NCI-H510A (cell line): ENCODE measurements around the gene POLA2.

Experiments
- DNase-seq: peaks from one replicate; lab custom pipeline; 2025; lab: John Stamatoyannopoulos, UW

The POLA2 gene

DNA sequence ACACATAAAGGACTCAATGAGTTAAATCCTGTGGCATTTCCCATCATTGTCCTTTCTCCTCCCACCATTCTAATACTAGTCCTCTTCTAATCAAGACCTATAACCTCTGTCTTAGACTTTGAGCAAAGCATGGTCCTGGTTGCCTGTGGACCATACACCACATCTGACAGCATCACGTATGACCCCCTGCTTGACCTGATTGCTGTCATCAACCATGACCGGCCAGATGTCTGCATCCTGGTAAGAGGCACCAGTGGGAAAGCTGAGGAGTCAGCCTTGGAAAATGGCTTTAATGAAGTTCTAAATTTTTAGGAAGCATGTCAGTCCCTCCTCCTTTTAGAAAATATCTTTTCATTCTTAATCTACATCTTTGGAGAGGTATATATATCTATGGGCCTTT lies 25.8 kb downstream of the POLA2 start:
- DNase-seq, result no peak

DNA sequence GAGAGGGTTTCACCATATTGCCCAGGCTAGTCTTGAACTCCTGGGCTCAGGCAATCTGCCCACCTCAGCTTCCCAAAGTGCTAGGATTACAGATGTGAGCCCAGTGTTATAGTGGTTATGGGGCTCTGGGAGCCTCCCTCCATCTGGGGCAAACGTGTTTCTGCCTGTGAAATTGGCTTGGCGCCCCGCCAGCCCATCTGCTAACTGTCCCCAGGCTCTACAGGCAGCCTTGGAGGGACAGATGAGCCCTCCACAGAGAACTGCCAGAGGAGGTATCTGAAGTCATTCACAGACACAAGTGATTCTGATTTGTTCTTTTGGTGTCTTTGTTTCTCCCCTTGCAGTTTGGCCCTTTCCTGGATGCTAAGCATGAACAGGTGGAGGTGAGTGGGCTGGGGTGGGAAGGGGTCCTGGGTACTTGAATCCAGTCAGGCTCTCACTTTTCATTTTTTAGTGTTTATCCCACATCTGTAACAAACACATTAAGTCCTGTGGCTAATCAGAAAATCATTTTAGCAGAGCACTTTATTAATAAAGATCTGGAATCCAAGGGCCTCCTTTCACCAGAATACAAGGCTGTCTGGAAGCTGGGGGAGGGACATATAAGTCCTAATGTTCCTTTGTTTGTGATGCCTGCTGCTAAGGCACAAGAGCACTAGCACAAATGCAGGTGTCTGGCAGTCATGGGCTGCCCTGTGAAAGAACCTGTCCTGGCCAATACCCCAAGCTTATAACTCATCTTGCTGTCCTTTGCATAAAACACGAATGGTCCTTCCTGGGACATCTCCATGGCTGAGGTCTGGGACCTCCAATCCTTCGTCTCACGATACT lies 27.2 kb downstream of the POLA2 start:
- DNase-seq, result no peak

DNA sequence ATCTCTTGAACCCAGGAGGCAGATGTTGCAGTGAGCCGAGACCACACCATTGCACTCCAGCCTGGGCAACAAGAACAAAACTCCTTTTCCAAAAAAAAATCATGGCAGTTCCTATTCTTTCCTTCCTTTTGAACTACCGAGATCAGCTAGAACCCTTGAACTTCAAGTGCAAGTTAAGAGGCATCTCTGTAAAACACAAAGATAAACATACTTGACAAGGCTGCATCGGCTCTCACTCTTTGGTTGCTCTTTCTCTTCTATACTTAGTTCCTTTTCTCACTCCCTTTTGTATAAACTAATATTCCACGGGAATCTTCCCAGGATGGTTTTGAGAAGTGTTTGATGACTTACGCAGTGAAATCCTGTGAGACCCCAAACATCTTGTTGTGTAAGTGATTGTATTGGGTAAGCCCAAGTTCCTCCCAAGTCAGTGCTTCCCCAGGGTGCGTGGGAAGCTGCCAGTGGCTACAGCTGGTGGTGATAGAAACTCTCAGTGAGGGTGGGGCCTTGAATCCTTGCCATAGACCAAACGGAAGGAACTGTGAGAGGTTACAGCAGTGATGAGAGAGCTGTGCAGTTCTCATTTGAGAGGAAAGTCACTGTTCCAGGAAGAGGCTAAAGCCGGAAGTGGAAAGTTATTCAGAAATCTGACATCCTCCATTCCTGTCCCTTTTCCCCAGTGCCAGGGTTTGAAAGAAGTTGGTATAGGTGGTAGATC lies 28.8 kb downstream of the POLA2 start:
- DNase-seq, result no peak

DNA sequence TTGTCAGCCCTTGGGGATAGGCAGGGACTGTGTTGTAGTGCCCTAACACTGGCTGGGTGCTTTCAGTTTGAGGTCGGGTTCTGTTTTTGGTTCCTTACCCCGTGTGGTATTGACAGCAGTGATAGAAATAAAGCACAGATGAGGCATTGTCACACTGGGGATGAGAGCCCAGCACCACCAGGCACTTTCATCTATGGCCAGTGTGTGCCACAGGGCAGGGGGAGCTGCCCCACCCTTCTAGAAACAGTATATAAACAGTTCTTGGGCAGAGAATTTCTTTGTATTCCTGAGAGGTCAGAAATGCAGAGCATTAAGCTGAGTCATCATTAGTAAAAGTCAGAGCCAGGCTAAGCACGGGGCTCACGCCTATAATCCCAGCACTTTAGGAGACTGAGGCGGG lies 29.9 kb downstream of the POLA2 start:
- DNase-seq, result no peak

DNA sequence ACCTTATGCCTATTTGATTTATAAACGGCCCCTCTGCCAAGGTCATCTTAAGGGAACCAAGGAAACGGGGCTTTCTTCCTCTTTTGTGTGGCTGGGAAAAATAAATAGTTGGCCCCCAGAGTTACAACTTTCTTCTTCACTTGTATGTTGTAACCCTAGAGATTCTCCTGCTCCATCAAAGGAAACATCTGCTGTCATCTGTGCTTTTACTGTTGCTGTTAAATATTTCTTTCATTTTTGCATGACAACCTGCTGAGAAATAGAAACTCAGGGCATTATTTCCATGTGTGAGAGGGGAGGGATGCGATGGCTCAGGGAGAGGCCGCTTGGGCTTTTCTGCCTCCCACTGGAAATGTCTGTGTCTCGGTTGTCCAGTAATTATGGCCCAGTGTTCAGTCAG lies 31.1 kb downstream of the POLA2 start:
- DNase-seq, result no peak

DNA sequence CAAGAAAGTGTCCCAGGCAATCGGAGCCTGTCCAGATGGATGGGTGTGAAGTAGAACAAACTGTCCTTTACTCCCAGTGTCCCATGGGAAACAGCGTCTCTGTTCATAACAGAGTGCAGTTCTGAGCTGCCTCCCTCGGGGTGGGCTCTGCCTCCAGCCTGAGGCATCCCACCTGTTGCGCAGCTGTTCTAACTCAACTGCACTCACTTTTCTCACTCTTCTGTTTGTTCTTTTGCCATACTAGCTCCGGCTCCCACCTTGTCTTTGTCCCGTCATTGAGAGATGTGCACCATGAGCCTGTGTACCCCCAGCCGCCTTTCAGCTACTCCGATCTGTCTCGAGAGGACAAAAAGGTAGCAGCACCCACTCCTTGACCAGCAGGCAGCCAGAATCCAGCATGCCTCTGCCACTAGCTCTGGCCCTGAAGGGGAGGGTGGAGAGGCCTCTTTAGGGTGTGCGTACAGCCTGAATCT lies 32.2 kb downstream of the POLA2 start:
- DNase-seq, result no peak

DNA sequence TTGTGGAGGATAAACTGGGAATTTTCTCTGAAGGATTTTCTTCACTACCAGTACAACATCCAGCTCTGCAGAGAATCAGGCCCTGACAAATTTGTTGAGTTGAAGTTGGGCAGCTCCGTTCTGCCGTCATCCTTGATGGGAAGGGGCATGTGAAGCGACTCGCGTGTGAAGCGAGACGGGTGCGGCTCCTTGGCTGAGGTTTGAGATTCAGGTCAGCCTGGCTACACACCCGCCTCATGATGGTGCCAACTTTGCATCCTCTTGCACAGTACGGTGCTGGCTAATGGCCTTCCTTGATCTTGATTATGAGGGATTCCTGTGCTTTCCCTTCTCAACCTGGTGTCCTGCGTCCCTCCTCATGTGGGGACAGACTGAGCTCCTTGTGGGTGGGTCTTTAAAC lies 33.2 kb downstream of the POLA2 start:
- no peak for DNase-seq

DNA sequence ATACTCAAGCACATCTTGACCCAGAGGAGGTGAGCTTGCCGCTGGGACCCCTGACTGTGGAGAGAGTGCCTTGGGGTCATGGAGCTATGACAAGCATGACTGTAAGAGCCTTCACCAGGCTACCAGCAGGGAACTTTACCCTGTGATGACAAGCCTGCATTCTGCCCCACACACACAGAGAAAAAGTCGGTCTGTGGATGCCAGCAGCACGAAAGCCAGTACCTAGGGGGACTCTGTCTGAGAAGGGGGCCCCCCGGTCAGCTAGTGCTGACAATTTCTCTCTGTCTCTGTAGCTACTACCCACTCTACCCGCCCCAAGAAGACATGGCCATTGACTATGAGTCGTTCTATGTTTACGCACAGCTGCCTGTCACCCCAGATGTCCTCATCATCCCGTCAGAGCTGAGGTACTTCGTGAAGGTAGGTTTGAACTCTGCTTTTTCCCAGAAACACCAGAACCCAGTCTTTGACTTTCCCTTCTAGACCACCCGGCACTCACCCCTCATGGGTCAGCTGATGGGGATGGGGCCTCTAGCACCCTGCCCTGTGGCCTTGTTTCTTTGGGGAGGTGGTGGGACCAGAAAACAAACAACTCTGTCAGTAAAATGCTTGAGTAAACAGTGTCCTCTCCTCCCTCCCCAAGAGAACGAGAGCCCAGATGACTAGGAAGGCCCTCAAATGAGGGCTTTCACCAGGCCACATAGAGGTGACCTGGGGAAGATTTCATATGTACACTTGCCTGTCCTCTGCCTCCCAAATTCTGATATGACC lies 34.0 kb downstream of the POLA2 start:
- DNase-seq, result no peak

DNA sequence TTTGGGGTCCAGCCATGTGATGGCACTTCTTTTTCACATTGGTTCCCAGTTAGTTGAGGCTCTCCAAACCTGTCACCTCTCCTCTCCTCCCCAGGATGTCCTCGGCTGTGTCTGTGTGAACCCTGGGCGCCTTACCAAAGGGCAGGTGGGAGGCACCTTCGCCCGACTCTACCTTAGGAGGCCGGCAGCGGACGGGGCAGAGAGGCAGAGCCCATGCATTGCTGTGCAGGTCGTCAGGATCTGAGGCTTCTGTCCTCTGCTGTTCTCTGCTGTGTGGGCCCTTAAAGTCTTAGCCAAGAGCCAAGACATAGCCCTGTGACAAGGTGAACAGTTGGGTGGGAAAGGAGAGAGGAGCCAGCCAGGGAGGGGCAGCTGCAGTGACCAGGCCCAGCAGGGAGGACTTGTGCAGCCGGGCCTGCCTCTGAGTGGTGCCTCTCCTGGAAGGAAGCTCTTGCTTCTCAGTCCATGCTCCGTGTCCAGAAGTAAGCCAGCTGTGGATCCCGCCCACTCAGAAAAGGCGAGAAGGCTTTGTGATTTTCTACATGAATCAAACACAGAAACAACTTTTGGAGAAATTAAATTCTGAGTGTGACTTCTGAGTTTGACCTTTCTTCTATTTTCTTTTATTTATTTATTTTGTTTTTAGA lies 35.4 kb downstream of the POLA2 start:
- no peak for DNase-seq

DNA sequence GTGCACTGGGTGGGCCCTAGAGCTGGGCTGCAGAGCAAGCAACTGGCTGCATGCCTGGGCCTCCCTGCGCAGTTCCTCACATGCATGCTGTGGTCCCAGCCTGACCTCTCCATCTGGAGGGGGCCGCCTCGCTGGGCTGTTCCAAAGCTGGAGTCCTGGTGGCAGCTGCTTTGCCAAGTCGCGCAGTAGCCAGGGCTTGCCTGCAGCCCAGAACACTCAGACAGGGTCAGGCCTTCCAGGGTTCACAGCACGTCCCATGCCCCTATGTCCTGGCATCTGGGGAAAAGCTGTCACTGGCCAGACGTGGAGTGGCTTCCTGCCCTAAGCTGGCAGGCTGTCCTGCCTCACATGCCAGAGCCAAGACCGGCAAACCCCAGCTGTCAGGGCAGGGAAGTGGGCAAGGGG lies 36.4 kb downstream of the POLA2 start:
- DNase-seq, result no peak

DNA sequence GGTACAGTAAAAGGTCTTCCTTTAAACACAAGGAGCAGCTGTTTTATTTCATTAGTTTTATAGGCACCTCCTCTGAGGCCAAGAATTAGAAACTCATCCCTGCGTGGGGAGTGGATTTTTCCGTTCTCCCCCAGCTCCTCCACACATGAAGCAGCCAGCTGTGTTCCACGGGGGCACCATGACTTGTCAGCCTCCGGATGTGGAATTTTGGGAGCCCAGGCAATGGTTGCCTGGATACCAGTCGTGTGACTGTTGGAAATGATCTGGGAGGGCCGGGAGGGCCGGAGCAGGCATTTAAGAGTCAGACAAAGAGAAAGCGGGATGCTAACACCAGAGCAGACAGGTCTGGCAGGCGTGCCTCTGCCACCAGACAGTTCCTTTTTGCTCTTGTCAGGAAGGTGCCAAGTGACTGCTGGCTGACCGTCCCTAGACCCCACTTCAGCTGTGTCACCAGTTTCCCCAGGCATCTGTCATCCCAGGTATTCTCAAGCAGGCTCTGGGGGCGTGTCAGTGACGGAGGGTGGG lies 37.0 kb downstream of the POLA2 start:
- no peak for DNase-seq

DNA sequence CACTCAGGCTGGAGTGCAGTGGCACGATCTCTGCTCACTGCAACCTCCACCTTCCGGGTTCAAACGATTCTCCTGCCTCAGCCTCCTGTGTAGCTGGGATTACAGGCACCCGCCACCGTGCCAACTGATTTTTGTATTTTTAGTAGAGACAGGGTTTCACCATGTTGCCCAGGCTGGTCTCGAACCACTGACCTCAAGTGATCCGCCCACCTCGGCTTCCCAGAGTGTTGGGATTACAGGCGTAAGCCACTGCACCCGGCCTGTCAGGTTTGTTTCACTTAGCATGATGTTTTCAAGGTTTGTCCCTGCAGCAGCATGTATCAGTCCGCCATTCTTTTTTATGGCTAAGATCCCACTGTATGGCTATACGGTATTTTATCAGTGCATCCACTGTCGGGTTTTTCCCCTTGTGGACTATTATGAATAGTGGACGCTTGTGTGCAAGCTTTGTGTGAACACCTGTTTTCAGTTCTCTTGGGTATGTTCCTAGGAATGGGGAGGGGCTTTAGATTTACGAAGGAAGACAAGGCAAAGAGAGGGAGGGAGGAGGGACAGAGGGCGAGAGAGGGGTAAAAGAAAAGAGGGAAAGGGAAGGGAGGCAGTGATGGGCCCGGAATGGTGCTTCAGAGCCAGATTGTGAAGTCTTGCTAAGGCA lies 39.0 kb downstream of the POLA2 start:
- no peak for DNase-seq

DNA sequence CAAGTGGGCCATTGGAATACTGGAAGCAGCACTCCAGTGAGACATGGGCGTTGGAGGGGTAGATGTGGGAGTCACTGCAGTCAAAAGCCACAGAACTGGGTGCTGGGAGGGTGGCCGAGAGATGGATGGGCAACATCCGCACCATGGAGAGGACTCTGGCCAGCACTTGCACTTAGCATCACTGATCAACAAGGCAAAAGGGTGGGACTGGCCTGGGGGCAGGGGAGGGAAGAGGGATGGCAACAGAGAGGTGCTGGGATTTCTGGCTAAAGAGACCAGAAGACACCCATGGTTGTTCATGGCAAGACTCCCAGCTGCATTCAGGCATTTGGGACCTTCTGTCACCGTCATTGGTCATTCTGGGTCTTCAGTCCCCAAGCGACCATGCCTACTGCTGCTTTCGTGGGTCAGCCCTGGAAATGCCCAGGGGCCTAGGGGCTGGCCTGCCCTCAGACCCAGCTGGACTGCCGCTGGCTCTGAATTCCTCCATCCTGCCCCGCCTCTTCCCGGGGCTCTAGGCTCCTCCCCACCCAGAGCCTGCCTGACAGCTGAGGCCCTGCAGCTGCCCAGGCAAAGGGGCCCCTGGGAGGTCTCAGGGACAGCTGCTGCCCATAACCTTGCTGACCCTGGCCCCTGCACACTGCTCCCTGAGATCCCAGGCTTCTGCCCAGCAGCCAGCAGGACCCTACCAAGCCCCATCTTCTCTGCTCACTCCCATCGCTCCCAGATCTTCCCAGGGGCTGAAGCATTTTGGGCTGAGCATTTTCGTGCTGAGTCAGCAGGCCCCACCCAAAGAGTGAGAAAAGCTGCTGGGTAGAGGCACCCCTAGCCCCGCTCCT lies 39.9 kb downstream of the POLA2 start:
- DNase-seq, result no peak

DNA sequence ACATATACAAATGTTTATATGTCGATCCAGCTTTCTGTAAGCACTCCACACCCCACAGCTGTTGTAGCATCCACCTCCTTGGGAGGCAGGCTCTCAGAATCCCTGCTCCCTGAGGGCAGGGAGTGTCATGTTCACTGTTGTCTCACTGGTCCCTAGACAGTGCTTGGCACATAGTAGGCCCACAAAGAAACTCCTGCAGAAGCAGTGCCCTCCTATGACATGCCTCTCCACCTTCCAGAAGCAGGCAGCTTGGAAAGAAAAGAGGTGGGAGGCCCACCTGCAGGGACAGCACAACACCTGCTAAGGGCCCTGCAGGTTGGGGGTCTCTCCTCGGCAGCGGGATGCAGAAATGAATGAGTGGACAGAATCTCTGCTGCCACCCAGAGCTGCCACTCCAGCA lies 41.8 kb downstream of the POLA2 start:
- DNase-seq, result no peak

DNA sequence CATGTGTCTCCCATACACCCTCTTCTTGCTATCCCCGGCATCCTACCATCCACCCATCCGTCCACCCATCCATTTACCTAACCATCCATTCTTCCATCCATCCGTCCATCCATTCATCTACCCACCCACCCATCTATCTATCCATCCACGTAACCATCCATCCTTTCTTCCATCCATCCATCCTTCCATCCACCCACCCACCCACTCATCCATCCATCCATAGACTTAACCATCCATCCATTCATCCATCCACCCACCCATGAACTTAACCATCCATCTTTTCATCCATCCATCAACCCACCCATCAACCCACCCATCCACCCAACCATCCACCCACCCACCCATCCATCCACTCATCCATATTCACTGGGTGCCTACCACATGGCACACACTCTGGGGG lies 42.3 kb downstream of the POLA2 start:
- DNase-seq, result no peak

DNA sequence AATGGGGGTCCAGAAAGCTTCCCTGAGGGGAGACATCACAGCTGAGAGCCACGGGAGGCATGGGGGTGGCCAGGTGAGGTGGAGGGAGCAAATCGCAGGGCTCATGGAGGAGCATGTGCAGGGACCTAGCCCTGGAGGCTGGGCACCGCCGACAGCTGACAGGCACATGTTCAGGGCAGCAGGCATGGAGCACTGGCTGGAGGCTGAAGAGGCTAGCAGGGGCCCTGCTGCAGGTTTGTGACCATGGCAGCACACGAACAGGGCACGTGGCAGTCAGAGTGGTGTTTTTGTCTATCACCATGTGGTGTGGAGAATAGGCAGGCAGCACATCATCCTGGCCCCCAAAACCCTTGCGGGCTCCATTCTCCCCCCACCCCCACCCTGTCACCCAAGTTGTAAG lies 42.9 kb downstream of the POLA2 start:
- no peak for DNase-seq

DNA sequence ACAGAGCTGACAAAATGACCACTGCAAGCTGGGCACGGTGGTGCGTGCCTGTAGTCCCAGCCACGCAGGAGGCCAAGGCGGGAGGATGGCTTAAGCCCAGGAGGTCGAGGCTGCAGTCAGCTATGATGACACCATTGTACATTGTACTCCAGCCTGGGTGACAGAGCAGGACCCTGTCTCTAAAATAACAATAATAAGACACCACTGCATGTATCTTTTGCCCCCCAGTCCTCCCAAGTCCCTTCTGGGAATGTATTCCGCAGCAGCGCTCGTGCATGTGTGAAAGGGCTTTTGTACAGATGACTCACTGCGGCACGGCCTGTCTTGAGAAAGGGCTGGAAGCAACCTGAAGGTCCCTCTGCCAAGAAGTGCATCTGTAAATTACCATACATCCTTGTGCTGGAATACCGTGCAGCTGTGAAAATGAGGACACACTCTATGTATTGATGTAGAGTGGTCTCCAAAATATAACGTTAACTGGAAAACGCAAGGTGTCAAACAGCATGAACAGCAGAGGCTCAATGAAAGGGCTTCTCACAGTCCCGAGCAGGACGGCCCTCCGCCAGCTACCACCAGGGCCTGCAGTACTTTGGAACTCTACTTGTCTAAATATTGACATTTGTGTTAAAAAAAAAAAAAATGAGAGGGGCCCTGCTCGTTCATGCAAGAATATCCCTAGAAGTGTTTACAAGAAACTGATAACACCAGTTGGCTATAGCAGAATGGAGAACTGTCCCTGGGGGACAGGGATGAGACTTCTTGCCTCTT lies 43.9 kb downstream of the POLA2 start:
- DNase-seq, result no peak

DNA sequence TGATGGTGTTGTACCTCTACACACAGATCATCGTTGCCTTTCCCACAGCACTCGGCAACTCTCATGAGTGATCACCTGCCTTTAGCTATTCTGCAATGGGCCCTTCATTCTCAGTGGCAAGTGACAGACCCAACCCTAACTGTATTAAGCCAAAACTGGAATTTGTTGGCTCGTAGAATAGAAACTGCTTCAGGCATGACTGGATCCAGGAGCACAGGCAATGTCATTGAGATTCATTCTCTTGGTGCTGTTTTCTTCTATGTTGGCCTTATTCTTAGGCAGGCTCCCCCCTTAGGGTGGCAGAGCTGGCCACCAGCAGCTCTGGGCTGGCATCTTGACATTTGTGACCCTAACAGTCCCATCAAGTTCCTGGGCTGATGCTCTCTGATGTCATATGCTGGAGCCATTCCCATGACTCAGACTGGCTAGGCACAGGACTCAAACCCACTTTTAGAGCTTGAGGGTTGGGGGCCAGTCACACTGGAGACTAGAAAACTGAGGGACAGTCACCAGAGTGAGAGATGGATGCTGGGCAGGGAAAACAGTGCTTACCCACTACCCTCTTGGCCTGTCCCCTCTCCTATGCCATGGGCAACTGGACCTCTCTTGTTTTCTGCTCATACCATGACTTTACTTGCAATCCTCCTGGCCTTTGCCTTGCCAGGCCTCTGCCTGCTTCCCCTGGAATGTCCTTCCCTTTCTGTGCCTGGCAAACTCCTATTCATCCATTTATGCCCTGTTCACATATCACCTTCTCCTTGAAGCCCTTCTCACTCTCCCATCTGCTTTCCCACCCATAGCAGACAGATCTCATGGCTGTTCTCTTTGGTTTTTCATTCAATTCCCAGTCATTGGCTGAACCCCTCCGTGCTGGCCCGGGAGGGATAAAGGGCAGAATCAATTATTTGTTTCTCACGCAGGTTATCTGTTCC lies 45.8 kb downstream of the POLA2 start:
- no peak for DNase-seq
